Hepatic stellate cell (primary cell): ENCODE results near the gene CEP112.

Source experiments
- DNase-seq: peaks from one replicate; pipeline ENCODE4 v3.0.0; 2011; ENCODE audit warnings: low spot score

The CEP112 gene

DNA sequence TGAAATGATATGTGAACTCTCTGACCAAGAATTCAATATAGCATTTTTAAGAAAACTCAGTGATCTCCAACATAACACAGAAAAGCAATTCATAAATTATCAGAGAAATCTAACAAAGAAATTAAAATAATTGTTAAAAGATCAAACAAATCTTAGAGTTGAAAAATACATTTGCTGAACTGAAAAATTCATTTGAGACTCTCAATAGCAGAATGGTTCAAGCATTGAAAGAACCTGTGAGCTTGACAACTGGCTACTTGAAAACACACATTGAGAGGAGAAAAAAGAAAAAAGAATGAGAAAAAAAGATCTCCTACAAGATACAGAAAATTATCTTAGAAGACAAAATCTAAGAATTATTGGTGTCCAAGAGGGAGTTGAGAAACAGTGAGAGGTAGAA is 203.5 kb downstream of the CEP112 start:
- DNase-seq = no peak

DNA sequence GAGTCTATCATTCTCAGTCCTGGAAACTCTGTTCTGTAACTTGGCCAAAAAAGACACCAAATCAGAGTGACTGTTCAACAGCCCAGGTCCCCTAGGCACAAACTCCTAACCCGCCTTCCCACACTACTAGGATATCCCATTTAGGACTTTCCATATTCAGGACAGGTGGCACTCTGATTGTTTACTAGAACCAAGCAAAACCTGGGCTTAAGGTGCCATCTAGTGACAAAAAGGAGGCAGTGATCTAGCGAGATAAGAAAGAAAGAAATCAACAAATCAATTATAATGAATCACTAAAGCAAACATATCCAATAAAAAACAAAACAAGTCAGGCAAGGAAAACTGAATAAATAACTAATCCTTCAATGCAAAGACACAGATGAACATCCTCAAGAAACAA is 203.9 kb downstream of the CEP112 start:
- no peak for DNase-seq

DNA sequence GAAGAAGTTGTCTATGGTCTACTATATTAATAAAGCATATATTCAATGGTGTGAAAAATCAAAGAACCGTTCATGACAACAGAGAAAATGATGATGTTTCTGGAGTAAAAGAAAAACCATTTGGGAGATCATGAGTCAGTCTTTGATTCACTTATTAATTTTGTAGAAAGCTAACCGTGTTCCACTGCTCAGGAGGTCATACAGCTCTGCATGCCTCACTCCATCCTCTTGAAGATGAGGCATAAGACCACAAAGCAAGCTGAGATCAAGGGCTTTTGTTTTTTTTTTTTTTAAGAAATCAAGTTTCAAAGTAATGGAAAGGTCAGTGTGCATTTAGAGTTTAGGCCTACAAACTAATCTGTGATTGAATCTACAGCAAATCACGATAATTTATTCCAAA is 206.4 kb downstream of the CEP112 start:
- DNase-seq = no peak

DNA sequence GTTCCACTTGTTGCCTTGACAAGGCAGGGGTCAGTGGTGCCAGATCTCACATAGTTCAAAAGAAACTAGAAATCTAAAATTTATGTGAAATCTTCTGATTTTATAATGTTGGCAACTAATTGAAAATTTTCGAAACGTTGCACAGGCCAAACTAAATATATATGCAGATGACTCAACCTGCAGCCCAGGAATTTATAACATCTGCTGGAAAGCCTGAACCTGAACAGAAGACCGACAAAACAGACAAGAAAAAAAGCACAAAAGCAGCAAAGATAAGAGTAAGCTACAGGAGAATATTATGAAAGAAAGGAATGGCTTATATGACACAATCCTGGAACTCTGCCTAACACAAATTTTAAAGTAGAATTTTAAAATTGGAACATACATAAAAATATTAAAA is 207.6 kb downstream of the CEP112 start:
- no peak for DNase-seq

DNA sequence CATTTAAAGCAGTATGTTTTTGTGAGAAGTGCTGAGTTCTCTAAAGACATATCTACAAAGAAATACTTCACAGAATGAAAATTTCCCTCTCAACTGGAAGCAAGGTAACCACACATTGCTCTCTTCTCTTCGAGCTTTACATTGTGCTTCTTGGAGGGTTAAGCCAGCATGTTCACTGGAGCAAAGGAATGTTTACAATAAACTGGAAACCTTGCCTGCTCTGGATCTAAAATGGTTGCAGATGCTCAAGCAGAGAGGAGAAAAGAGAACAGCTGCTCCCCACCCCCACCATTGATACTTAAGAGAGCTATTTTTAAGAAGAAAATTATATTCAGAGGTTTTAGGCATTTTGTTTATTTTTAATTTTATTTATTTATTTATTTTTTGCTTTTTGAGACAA is 213.1 kb downstream of the CEP112 start:
- no peak for DNase-seq

DNA sequence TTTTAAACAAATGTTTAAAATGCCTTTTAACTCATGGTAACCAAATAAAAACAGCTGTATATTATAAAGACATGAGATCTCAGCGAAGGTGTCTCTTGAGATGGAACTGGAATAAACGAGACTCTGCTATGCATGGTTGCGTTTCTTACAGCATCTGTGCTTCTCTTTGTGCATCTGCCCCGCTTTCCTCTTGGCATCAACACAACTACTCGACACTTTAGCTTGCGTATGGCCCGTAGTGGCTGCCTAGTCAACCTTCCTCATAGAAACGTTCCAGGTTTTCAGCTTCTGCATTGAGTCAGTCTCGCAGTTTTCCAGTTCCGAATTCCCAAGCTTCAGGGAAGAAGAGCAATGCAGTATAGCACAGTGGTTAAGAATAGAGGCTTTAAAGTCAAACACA is 214.9 kb downstream of the CEP112 start:
- DNase-seq = no peak

DNA sequence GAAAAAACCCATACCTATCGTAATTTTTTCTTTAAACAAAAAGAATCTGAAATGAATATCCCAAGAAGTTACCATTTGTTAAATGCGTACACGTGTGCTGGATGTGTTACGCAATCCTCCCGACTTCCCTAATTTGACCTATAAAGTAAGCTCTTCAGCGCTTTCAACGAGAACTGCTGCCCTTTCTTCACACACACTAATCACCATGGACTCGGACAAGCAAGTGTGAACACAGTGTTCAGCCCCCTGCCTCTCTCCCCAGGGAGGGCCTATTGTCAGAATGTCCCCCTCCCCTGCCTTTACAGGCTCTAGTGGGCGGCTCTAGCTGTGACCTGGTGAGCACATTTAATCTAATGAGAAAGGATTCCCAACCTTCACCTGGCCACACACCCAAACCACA is 216.1 kb downstream of the CEP112 start:
- no peak for DNase-seq

DNA sequence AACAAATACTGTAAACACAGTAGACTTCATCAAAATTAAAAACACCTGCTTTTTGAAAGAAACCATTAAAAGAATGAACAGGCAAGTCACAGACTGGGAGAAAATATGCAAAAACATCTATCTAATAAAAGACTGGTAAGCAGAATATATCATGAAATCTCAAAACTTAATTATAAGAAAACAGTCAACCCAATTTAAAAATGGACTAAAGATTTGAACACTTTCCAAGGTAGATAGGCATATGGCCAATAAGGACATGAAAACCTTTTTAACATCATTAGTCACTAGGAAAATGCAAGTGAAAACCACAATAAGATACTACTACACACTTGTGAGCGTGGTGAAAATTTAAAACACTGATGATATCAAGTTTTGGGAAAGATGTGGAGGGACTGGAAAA is 218.7 kb downstream of the CEP112 start:
- DNase-seq = no peak

DNA sequence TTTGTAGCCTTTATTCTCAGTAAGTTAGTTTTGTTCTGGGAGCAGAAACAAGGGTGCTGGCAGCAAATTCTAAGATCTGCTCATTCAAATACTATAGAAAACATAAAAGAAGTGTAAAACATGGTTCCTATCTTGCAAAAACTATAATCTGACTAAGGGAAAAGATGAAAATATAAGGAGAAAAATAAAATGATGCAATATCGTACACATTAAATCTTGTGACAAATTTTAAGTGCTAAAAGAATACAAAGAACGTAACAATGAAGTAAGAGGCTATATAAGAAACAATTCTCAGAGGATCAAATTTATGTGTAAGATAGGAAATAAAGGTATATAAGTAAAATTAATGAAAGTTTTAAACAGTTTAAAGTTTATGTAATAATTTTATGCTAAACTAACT is 224.6 kb downstream of the CEP112 start:
- no peak for DNase-seq

DNA sequence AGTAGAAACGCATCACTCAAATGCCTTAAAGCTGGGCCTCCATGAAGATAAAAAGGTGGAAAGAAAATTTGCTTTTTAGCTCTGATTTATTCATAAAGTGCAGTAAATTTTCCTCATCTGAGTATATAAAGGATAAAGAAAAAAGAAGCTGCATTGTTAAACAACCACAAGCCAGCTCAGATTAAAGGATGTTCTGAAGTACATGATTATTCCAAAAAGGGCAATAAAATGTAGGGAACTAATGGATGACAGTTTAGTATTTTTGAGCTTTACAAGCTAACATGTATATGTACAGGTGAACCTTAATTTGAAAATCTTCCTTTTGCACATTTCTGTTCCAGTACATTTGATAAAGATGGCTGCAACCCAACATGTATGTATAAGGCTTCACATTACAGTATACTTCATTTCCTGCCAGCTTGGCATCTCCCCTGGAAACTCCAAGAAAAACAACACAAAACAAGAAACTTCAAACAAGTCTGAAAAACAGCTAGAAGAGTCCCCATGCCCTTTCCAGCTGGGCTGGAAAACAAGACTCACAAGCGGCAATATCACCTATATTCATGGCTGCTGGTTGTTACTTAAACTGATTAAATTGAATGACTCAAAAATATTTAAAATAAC is 225.7 kb downstream of the CEP112 start:
- DNase-seq = no peak

DNA sequence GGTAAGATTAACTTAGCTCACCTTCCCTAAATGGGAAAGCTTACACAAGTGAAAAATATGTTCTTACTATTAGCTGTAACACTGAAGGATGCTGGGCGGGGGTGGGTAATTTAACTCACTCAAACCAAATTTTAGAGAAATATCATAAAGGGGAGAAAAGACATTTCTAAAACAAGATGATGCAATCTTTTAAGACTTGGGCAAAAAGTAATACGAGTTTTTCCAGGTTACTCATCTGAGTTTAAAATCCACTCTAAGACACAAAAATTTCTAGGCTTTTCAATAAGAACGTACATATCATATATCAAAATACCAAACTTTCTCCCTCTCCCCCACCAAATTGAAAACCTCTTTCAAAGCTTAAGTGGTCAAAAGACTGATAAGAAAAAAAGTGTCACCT is 228.8 kb downstream of the CEP112 start:
- DNase-seq = no peak

DNA sequence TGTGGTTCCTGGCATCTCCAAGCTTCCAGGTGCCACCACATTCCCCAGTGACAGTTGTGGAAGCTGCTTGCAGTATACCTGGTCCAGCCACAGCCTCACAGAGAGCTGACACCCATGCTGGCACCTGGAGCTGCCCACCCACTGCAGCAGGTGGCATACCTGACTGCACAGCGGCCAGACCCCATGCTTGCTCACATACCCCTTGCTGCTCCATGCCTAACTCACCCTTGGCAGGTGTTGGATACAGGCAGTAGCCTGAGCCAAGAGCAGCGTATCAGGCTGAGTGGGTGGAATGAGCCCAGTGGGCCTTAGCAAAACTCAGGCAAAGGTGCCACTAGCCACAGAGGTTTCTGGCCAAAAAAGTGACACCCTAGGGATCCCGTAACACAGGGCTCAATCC is 232.3 kb downstream of the CEP112 start:
- DNase-seq = no peak

DNA sequence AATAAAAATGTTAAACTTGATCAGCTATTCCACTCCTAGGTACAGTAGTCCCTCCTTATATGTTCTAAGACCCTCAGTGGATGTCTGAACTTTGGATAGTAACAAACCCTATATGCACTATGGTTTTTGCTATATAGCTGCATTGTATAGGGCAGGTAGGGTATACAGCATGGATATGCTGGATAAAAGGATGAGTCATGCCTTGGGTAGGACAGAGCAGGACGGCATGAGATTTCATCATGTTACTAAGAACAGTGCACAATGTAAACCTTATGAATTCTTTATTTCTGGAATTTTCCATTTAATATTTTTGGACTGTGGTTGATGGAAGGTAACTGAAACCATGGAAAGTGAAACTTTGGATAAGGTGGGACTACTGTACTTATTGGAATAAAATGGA is 235.1 kb downstream of the CEP112 start:
- DNase-seq = no peak

DNA sequence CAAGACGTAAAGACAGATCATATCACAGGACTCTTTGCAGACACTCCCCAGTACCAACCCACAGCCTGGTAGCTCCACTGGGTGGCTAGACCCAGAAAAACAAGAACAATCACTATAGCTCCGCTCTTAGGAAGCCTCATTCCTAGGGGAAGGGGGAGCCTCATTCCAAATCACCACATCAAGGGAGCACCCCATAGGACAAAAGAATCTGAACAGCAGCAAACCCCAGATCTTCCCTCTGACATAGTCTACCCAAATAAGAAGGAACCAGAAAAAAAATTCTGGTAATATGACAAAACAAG is 237.8 kb downstream of the CEP112 start:
- no peak for DNase-seq

DNA sequence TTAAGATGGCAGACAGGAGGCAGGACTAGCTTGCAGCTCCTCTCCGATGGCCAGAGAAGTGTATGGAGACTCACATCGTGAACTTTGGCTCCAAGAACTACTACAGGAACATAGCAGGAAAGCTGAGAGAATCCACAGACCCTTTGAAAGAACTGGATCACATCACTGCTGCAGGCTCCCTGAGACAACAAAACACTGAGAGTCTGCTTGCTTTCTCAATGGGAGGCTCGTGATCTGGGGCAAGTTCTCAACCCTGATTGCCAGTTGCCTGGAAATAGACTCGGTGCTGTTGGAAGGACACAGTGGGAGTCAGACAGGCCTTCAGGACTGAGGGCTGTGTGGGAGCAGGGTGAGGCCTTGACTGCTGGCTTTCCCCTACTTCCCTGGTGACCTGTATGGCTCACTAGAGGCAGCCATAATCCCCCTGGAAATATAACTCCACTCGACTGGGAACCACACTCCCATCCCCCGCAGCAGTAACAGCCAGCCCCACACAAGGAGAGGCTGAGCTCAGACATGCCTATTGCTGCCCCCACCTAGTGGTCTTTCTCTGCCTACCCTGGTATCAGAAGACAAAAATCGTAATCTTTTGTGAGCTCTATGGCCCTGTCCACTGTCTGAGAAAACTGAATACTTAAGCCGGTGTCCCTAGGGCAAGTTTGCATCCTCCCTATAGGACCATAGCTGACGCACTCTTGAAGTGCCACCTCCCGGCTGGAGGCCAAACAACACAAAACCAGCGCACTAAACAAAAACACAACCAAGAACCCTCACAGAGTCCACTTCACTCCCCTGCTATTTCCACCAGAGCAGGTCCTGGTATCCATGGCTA is 238.4 kb downstream of the CEP112 start:
- no peak for DNase-seq

DNA sequence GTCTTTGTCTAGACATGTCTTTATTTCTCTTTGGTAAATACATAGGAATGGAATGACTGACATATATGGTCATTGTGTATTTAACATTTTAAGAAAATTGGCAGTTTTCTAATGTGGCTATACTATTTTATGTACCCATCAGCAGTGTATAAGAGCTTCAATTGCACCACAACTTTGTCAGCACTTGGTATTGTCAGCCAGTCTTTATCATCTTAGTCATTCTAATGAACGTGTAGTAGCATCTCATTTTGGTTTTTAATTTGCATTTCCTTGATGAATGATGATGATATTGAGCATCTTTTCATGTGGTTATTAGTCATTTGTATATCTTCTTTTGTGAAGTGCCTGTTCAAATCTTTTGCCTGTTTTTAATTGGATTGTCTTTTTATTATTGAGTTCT is 239.3 kb downstream of the CEP112 start:
- DNase-seq = no peak

DNA sequence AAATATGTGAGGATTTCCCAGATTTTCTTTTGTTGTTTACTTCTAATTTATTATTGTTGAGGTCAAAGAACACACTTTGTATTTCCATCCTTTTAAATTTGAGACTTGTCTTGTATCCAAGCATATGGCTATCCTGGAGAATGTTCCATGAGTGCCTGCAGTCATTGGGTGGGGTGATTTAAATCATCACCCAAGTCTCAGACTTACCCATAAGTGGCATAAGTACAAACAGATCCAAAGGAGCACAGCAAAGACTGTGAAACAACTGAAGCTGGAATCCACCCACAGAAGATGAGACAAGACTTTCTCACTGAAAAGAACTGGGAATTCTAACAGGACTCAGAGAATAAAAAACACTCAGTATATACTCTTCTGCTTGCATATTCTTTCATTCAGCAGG is 239.9 kb downstream of the CEP112 start:
- no peak for DNase-seq

DNA sequence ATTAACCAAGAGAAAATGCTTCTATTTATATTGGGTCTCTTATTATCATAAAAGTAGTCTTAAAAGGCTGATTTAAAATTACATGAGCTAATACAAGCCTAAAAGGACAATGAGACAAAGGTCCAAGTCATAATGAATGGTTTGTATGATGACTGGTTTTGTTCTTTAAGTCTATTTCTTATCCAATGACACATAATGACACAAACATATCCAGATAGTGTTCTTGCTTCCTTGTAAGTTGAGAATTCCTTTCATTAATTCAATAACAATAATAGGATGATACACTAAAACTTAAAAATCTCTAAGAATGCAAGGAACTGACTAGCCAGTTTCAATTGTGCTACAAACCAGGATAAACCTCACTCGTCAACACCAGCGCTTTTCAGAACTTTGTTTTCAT is 244.1 kb downstream of the CEP112 start:
- DNase-seq = no peak

DNA sequence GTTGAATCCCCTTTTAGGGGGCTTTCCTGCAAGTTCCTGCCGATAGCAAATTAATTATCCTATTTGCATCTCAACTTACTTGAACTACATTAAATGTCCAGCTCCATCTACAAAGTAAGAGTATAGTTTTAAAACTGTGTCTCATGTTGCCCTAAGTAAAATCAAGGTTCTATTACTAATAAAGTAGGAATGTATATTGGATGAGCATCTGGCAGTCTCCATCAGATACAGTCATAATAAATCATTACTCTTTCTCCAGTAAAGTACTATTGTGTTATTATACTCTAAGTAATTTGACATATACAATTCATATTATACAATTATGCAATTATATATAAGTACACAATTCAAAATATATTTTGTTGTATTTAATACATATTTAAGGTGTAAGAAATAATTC is 249.3 kb downstream of the CEP112 start:
- DNase-seq = no peak

DNA sequence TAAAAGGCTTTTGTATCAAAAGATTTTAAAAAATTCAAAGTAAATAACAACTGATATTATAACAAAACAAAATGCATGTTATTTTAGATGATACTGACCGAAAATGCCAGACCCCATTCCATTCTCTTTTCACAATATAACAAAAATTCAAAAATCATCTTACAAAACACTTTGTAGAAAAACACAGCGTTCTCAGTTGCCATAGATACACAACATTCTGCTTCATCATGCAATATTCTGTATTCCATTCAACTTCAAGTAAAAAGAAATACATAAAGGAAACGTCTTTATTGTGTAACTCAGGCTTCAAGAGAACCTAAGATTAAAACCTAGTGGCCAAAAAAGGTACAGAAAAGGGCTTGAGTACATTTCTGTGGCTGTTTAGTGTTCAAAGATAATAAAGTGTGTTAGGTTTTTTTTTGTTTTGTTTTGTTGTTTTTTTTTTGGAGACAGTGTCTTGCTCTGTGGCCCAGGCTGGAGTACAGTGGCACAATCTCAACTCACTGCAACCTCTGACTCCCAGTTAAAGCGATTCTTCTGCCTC is 250.5 kb downstream of the CEP112 start:
- no peak for DNase-seq

DNA sequence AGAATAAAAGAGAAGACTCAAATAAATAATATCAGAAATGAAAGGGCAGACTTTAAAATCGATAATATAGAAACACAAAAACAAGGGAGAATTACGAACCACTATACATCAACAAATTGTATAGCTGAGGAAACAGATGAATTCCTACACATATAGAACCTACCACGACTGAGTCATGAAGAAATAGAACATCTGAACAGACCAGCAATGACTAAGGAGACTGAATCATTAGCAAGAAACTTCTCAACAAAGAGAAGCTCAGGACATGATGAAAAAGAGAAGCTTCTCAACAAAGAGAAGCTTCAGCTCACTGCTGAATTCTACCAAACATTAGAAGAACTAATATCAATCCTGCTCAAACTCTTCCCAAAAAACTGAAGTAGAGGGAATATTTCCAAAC is 255.9 kb downstream of the CEP112 start:
- DNase-seq = no peak

DNA sequence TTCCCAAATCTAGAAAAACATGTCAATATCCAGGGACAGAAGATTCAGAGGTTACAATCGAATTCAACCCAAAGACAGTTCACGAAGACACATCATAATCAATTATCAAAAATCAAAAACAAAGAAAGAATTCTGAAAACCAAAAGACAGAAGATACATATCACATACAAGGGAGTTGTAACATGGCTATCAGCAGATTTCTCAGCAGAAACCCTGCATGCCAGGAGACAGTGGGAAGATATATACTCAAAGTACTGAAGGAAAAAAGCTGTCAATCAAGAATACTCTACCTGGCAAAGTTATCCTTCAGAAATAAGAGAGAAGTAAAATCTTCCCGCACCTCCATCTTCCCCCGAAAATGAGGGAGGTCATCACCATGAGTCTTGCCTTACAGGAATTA is 258.6 kb downstream of the CEP112 start:
- no peak for DNase-seq

DNA sequence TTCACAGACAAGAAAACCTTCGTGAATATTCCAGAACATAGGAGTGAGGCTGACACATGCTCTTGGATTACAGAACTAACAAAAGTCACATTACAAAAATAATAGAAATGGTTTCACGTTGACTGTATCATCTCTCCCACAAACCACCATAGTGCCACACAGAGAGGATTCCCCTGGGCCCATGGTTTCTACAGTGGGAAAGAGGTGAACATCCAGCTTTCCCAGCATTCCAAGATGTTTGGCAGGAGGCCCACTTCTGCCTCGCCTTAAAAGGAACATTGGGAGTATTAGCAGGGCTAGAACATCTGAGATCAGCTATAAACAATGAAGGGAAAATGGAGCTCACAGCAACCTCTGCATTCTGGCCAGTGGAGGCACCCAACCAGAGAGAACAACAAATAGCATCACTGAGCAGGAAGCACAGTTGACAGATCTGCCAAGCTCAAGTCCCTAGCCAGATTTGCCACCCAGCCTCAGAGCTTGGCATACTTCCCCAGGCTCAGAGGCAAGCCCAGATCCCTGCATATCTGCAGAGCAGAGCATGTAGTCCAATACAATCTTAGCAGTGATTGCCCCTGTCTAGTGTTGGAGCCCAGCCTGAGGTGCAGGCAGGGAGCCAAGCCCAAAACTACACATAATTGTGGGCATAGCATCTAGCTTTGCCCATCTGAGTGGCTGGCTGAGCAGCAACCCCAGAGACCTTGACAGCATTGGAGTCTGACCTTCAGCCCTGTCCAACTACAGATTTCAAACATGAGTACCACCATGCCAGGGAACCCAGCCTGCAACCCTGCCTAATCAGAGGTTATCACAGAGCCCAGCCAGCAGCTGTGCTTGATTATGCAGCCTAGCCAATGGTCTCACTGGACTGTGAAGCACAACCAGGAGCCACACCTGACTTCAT is 260.4 kb downstream of the CEP112 start:
- DNase-seq = peak; percentile 37
